Measurements from ENCODE around the gene ORM2. TPM values are rescaled to one million over a fixed set of nuclear protein-coding genes. Genes with fewer than 3 reads are reported as not detected.

ORM2 gene
- total and polyA plus RNA-seq, 2 experiments from 2014 or later = 0.76 TPM

- Mint-ChIP-seq H3K27me3 (ENCODE audit: insufficient read depth, low read depth, poor library complexity) (peaks cover 22% of the 10 kb centered on the region), H3K4me3 (no peak overlapping the region), H3K36me3 (ENCODE audit: low read depth) (peaks cover 89% of the 10 kb centered on the region), H3K9me3 (no peaks in the 10 kb centered on the region), H3K4me1 (peaks cover 21% of the 10 kb centered on the region), H3K27ac (no peak overlapping the region)
- Histone ChIP-seq H4K20me1 (replicated peaks; ENCODE audit: insufficient read depth) (no peaks in the 10 kb centered on the region; the same call in 1 of the 2 replicates), H3K79me2 (replicated peaks; ENCODE audit: insufficient read depth) (no peaks in the 10 kb centered on the region), H3F3A (replicated peaks; ENCODE audit: low read depth) (no peaks in the 10 kb centered on the region), H3K4me3 (no peak overlapping the region), H3K4me2 (no peak overlapping the region), H3K27me3 (ENCODE audit: insufficient read depth) (no peaks in the 10 kb centered on the region), H2AFZ (no peak overlapping the region), H3K4me1 (ENCODE audit: insufficient read depth) (no peaks in the 10 kb centered on the region), H3K9me2 (ENCODE audit: insufficient read depth) (no peaks in the 10 kb centered on the region), H3K27ac (ENCODE audit: low read depth) (no peak overlapping the region), H3K36me3 (ENCODE audit: insufficient read depth) (peaks cover 19% of the 10 kb centered on the region)
- no peak for DNase-seq (ENCODE audit: low spot score)
- TF ChIP-seq POLR2AphosphoS5 (IDR thresholded peaks at IDR 0.05; ENCODE audit: low read depth) (no peak), REST (IDR thresholded peaks at IDR 0.05; ENCODE audit: unreplicated experiment) (no peak), ZNF462 (CRISPR knock-in tag; IDR thresholded peaks at IDR 0.05) (no peak), EZH2phosphoT487 (IDR thresholded peaks at IDR 0.05; ENCODE audit: unreplicated experiment) (no peak), JUNB (IDR thresholded peaks at IDR 0.05; ENCODE audit: unreplicated experiment) (no peak), EZH2 (IDR thresholded peaks at IDR 0.05; ENCODE audit: low read depth, unreplicated experiment) (no peak), STAT1 (IDR thresholded peaks at IDR 0.05; ENCODE audit: unreplicated experiment) (no peak), ETS1 (IDR thresholded peaks at IDR 0.05) (no peak), ZNF114 (CRISPR knock-in tag; IDR thresholded peaks at IDR 0.05) (no peak), CTCF (conservative IDR thresholded peaks at IDR 0.05; ENCODE audit: low read depth in 2 of 2) (no peak), NANOG (IDR thresholded peaks at IDR 0.05; ENCODE audit: borderline replicate concordance) (no peak), CREB1 (CRISPR knock-in tag; IDR thresholded peaks at IDR 0.05; ENCODE audit: low read depth) (no peak), ZNF331 (CRISPR knock-in tag; IDR thresholded peaks at IDR 0.05; ENCODE audit: low read depth) (no peak)
- ATAC-seq = no peak
These were observed 16.5 kb downstream of the ORM2 start for GRCh38 chr9:114346146-114346545.
